Tibial nerve (tissue), 3 donors: ENCODE data around the gene TGM3.

Experiments
- CTCF ChIP-seq, 5 experiments: fragments of 200-600 bp in 3 of 5; fragments of 450-650 bp in 2 of 5; sonication (generic) in 3 of 5; IDR thresholded peaks; one replicate each; pipeline ENCODE4 v1.5.1; 2016 to 2019; ENCODE audit warnings: antibody characterized with exemption in 5 of 5, mild to moderate bottlenecking in 3 of 5, moderate library complexity in 2 of 5
- POLR2A ChIP-seq, 2 donors: fragments of 450-650 bp; IDR thresholded peaks; one replicate each; pipeline ENCODE4 v1.6.1; 2017; ENCODE audit warnings: antibody characterized with exemption in 2 of 2, mild to moderate bottlenecking in 2 of 2, moderate library complexity in 2 of 2

- TF ChIP-seq CTCF (IDR thresholded peaks at IDR 0.05) (no peak), POLR2A (IDR thresholded peaks at IDR 0.05) (no peak)
Observed at GRCh38 chr20:2330090-2330695, 34.4 kb downstream of the TGM3 start.
